Activated CD4-positive, alpha-beta T cell treated with anti-CD3 and anti-CD28 coated beads, Interleukin-2, amount 50 U/mL, for 24 hours (primary cell): ENCODE data around the gene CCDC195.
"Not testable (repeated sequence)": the region's sequence is repeated elsewhere in the genome, so short reads cannot be mapped to it uniquely, and the experiment has no call there.

Source experiments
- DNase-seq, 2 donors: peaks; one replicate each; pipeline ENCODE4 v3.0.0-alpha.2; 2020; ENCODE audit warnings: low read depth in 1 of 2, low spot score in 1 of 2

Gene CCDC195

GRCh38 chr2:224691563-224691962 is 24.6 kb downstream of the CCDC195 start:
- no peak for DNase-seq

- no peak for DNase-seq
These were observed 25.3 kb downstream of the CCDC195 start for GRCh38 chr2:224690868-224691267.

GRCh38 chr2:224689539-224689938 is 26.6 kb downstream of the CCDC195 start:
- no peak for DNase-seq

- no peak for DNase-seq
These were observed 27.2 kb downstream of the CCDC195 start for GRCh38 chr2:224688997-224689396.

- DNase-seq, result no peak
These were observed 29.0 kb downstream of the CCDC195 start for GRCh38 chr2:224687156-224687555.

GRCh38 chr2:224685121-224685520 is 31.0 kb downstream of the CCDC195 start:
- no peak for DNase-seq

GRCh38 chr2:224682134-224682533 is 34.0 kb downstream of the CCDC195 start:
- no peak for DNase-seq

GRCh38 chr2:224671731-224672130 is 44.4 kb downstream of the CCDC195 start:
- no peak for DNase-seq

- no peak for DNase-seq
These were observed 46.0 kb downstream of the CCDC195 start for GRCh38 chr2:224670203-224670602.

GRCh38 chr2:224669449-224669848 is 46.7 kb downstream of the CCDC195 start:
- DNase-seq, result no peak

GRCh38 chr2:224668123-224668909 is 47.8 kb downstream of the CCDC195 start:
- no peak for DNase-seq

GRCh38 chr2:224666951-224667553 is 49.1 kb downstream of the CCDC195 start:
- DNase-seq, result no peak

- DNase-seq, result not testable (repeated sequence)
These were observed 52.8 kb downstream of the CCDC195 start for GRCh38 chr2:224663322-224663721.

- DNase-seq, result not testable (repeated sequence)
These were observed 54.5 kb downstream of the CCDC195 start for GRCh38 chr2:224661708-224662107.

- no peak for DNase-seq
These were observed 56.5 kb downstream of the CCDC195 start for GRCh38 chr2:224659714-224660113.

GRCh38 chr2:224658780-224659405 is 57.3 kb downstream of the CCDC195 start:
- DNase-seq, result no peak

- no peak for DNase-seq
These were observed 58.8 kb downstream of the CCDC195 start for GRCh38 chr2:224657349-224657748.

- no peak for DNase-seq
These were observed 61.1 kb downstream of the CCDC195 start for GRCh38 chr2:224655006-224655537.
